K562 (cell line): ENCODE data around the gene PRR23B. TPM values are rescaled to one million over a fixed set of nuclear protein-coding genes. Genes with fewer than 3 reads are reported as not detected.

Experiments
- ATAC-seq: fragments of 200-7000 bp; cut with Tn5 transposase; 3 replicates; pipeline ENCODE4 v1.9.1; 2020; ENCODE audit warnings: moderate library complexity
- BruUV-seq: library from RNA; stranded (reverse); fragments of 400-500 nt; replicated peaks from 2 replicates; lab custom pipeline; 2021; lab: Mats Ljungman, UMichigan
- CTCF ChIA-PET: fragments of 300-600 bp; formaldehyde crosslinking; extraction: SDS; loops from one replicate; lab custom pipeline; 2021; ENCODE audit warnings: low intra/inter-chr PET ratio; lab: Yijun Ruan, JAX
- POLR2A ChIA-PET: fragments of 300-600, 350-650 bp; sonication (Branson Sonifier 250); formaldehyde crosslinking; extraction: SDS; loops from one replicate; lab custom pipeline; 2021; ENCODE audit warnings: antibody characterized with exemption, inconsistent platforms; lab: Yijun Ruan, JAX
- DNase-seq, 4 experiments: peaks; one replicate each; pipeline versions ENCODE4 v3.0.0 to v3.0.0-alpha.2; 2011 to 2018; ENCODE audit warnings: low spot score in 3 of 4, mixed read lengths in 3 of 4; ENCODE audit errors: extremely low read depth in 1 of 4
- FAIRE-seq: peaks from 2 replicates; lab custom pipeline; 2011; peaks lifted over from hg19 to GRCh38; lab: Jason Lieb, UNC
- H2AFZ ChIP-seq: 2 replicates; pipeline ENCODE4 v1.6.0; 2011; ENCODE audit warnings: low read depth, low read length, control low read depth, inconsistent platforms
- H3K27ac ChIP-seq: fragments of 200-600 bp; 3 replicates; pipeline ENCODE4 v1.8.0; 2011; ENCODE audit warnings: low read depth, mild to moderate bottlenecking, control low read depth, inconsistent platforms, low read length, moderate library complexity, mixed read lengths; ENCODE audit errors: extremely low read depth
- H3K27me3 ChIP-seq, 2 experiments: fragments of 300-600 bp in 1 of 2; 2 replicates in 1 of 2; 3 replicates in 1 of 2; pipeline versions ENCODE4 v1.6.0 to v1.8.0; 2011; ENCODE audit warnings: inconsistent platforms in 2 of 2, low read length in 2 of 2, mild to moderate bottlenecking in 1 of 2, mixed read lengths in 1 of 2, moderate library complexity in 1 of 2; ENCODE audit not compliant: control insufficient read depth in 2 of 2, insufficient read depth in 2 of 2
- H3K36me3 ChIP-seq: fragments of 300-600 bp; 3 replicates; pipeline ENCODE4 v1.8.0; 2011; ENCODE audit warnings: mild to moderate bottlenecking, low read length, inconsistent platforms; ENCODE audit not compliant: control insufficient read depth, insufficient read depth
- H3K4me1 ChIP-seq, 2 experiments: fragments of 200-600 bp in 1 of 2; replicated peaks in 1 of 2; 2 replicates in 1 of 2; 3 replicates in 1 of 2; pipeline versions ENCODE4 v1.5.1 to v1.8.0; 2011; ENCODE audit warnings: inconsistent platforms in 2 of 2, low read length in 2 of 2, mild to moderate bottlenecking in 1 of 2, mixed read lengths in 1 of 2, moderate library complexity in 1 of 2; ENCODE audit not compliant: control insufficient read depth in 2 of 2, insufficient read depth in 2 of 2
- H3K4me2 ChIP-seq: 2 replicates; pipeline ENCODE4 v1.6.1; 2011; ENCODE audit warnings: low read length, control low read depth, inconsistent platforms, mixed read lengths; ENCODE audit not compliant: insufficient read depth
- H3K4me3 ChIP-seq: fragments of 200-600 bp; sonication (generic), shearing (Covaris generic); 2 replicates; pipeline ENCODE4 v1.5.1; 2016; ENCODE audit warnings: control low read depth, inconsistent platforms
- H3K79me2 ChIP-seq: fragments of 200-600 bp; 3 replicates; pipeline ENCODE4 v1.8.0; 2011; ENCODE audit warnings: low read length, inconsistent platforms; ENCODE audit not compliant: control insufficient read depth, insufficient read depth
- H3K9ac ChIP-seq, 2 experiments: 2 replicates each; pipeline versions ENCODE4 v1.6.0 to v1.6.1; 2011; ENCODE audit warnings: low read depth in 2 of 2, low read length in 2 of 2, control low read depth in 1 of 2, inconsistent platforms in 1 of 2, mild to moderate bottlenecking in 1 of 2, mixed read lengths in 1 of 2; ENCODE audit not compliant: insufficient read depth in 1 of 2
- H3K9me1 ChIP-seq: one replicate; pipeline ENCODE4 v1.6.0; 2011; ENCODE audit warnings: inconsistent platforms, mild to moderate bottlenecking, low read length, moderate library complexity; ENCODE audit not compliant: control insufficient read depth, insufficient read depth
- H3K9me3 ChIP-seq: replicated peaks from 2 replicates; pipeline ENCODE4 v1.5.1; 2011; ENCODE audit warnings: low read depth, low read length, inconsistent platforms; ENCODE audit not compliant: control insufficient read depth, insufficient read depth
- H4K20me1 ChIP-seq: replicated peaks from 2 replicates; pipeline ENCODE4 v1.6.1; 2011; ENCODE audit warnings: low read length, inconsistent platforms, mixed read lengths; ENCODE audit not compliant: control insufficient read depth, insufficient read depth
- BRF2 ChIP-seq: IDR thresholded peaks from 3 replicates; pipeline ENCODE4 v1.6.1; 2011; ENCODE audit warnings: borderline replicate concordance, mild to moderate bottlenecking; ENCODE audit not compliant: insufficient read length, insufficient read depth
- HES1 ChIP-seq: fragments of 450-650 bp; IDR thresholded peaks from 2 replicates; pipeline ENCODE4 v1.6.1; 2016; ENCODE audit warnings: low read depth, mild to moderate bottlenecking, moderate library complexity
- MEF2A ChIP-seq: IDR thresholded peaks from 2 replicates; pipeline ENCODE4 v1.6.1; 2011; ENCODE audit warnings: low read depth, mild to moderate bottlenecking, low read length, moderate library complexity; ENCODE audit not compliant: control insufficient read depth
- SMARCA5 ChIP-seq: fragments of 450-650 bp; IDR thresholded peaks from 2 replicates; pipeline ENCODE4 v1.6.1; 2016
- WGBS: fragments of 100-300 bp; shearing (Covaris generic); methylation state at CpG from one replicate; pipeline ENCODE4 v1.1.6; 2016; ENCODE audit warnings: low coverage, mixed read lengths; ENCODE audit not compliant: insufficient coverage; ENCODE audit errors: missing lambda C conversion rate; 5-methylcytosine and 5-hydroxymethylcytosine counted together
- in situ Hi-C: fragments of 300-500 bp; cut with MboI; formaldehyde crosslinking; loops from 4 replicates; pipeline ENCODE4 v1.15.0; 2018; ENCODE audit warnings: inconsistent platforms, mixed read lengths
- intact Hi-C: fragments of 100-400 bp; cut with micrococcal nuclease; formaldehyde crosslinking; loops from 2 replicates; pipeline ENCODE4 v1.14.2; 2022
- polyA plus RNA-seq, 8 experiments: library from polyadenylated mRNA; depleted of rRNA in 4 of 8; stranded (reverse) in 5 of 8; unstranded in 3 of 8; fragments of >200 nt; fragmentation: Nextera tagmentation in 2 of 8; fragmentation: Illumina TruSeq in 1 of 8; extraction: Ambion mirVana in 2 of 8; extraction: Trizol in 1 of 8; gene quantifications; 2 replicates each; pipeline versions ENCODE4 v1.2.1 to v1.2.3, GENCODE V29; 2011 to 2014; ENCODE audit warnings: inconsistent platforms in 1 of 8, missing spikeins in 1 of 8
- total RNA-seq, 7 experiments: library from RNA; depleted of rRNA in 6 of 7; stranded (reverse); fragments of >200 nt in 6 of 7; fragmentation: Illumina TruSeq in 2 of 7; extraction: Trizol in 2 of 7; gene quantifications; 2 replicates each; pipeline versions ENCODE4 v1.2.1 to v1.2.3, GENCODE V29; 2011 to 2021; ENCODE audit warnings: low replicate concordance in 1 of 7

The PRR23B gene
- total and polyA plus RNA-seq, 9 of the 15 experiments (the other 6 are each of a cell fraction or from before 2014, with no cell fraction given) = not detected

- Histone ChIP-seq H3K9ac (no peak overlapping the region), H3K9me1 (no peaks in the 10 kb centered on the region), H3K9me3 (no peaks in the 10 kb centered on the region), H4K20me1 (no peaks in the 10 kb centered on the region)
- intact Hi-C loops = no loop called here
- WGBS = 2% methylated on average over 4 of the region's 4 CpGs
- TF ChIP-seq HES1 (no peak), MEF2A (no peak), BRF2 (no peak), SMARCA5 (no peak)
- TF ChIP-seq, all 486 proteins: peak for 0
- no peak overlapping the region for H2AFZ ChIP-seq
- no peak overlapping the region for H3K4me3 ChIP-seq
- no peak overlapping the region for H3K27ac ChIP-seq
- ATAC-seq = no peak
- ChIA-PET POLR2A (interaction anchor here (1.2 kb wide), 1 partner anchor 13 kb away, joined by 5 read pairs; no protein-coding TSS in a partner anchor), CTCF (no interaction called here)
- no peak for FAIRE-seq
- H3K4me1 ChIP-seq = no peaks in the 10 kb centered on the region
- DNase-seq = peak in 1 of 4 experiments; percentile 1
- no peak overlapping the region for H3K4me2 ChIP-seq
- H3K36me3 ChIP-seq = no peaks in the 10 kb centered on the region
- H3K79me2 ChIP-seq = no peaks in the 10 kb centered on the region
- in situ Hi-C loops = no loop called here
- no TSS peak for BruUV-seq
- peaks cover 0 to 17% of the 10 kb centered on the region in 2 experiments; a peak in 2 of 5 replicates for H3K27me3 ChIP-seq
Measured at GRCh38 chr3:138985932-138986331, 34.8 kb downstream of the PRR23B start.
